ENCODE measurements around the gene SLC45A1.

- TF ChIP-seq EZH2 (IDR thresholded peaks at IDR 0.05; ENCODE audit: borderline replicate concordance), result no peak
- TF ChIP-seq CTCF (IDR thresholded peaks at IDR 0.05; ENCODE audit: poor library complexity), result no peak
Observed at GRCh38 chr1:8323706-8324105, 5.8 kb downstream of the SLC45A1 start.
